ENCODE measurements around the gene GLOD4.
"Not testable (repeated sequence)": the region's sequence is repeated elsewhere in the genome, so short reads cannot be mapped to it uniquely, and the experiment has no call there.

The GLOD4 gene, protein sequence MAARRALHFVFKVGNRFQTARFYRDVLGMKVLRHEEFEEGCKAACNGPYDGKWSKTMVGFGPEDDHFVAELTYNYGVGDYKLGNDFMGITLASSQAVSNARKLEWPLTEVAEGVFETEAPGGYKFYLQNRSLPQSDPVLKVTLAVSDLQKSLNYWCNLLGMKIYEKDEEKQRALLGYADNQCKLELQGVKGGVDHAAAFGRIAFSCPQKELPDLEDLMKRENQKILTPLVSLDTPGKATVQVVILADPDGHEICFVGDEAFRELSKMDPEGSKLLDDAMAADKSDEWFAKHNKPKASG

DNA sequence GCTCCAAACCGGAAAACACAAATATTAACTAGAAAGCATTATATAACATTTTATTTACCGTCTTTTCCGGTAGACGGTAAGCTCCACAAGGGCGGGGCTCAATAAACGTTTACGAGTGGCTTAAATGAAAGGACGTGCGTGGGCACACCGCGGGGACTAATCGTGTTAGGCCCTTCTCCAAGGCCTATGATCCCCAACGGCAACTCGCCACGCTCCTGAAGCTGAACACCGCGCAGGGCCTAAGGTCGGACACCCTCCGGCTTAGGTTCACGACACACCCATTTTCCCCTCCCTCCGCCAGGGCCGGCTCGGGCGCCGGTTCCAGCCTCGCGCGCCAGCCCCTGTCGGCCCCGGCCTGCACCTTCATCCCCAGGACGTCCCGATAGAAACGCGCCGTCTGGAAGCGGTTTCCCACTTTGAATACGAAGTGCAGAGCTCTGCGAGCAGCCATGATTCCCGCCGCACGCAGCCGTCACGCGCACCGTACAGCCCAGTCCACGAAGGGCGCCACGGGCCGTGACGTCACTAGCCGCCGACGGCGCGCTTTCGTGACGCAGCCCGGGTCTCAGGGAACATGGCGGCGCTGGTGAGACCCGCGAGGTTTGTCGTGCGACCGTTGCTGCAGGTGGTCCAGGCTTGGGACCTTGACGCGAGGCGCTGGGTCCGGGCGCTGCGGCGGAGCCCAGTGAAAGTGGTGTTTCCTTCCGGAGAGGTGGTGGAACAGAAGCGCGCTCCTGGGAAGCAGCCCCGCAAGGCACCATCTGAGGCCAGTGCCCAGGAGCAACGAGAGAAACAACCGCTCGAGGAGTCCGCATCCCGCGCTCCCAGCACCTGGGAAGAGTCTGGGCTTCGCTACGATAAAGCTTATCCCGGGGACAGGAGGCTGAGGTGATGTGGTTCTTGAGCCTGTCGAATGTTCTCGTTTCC, at the start of gene GLOD4, which contains the start of gene MRM3:
GLOD4 (minus strand) TSS at position 476 of the 927 bp plus-strand sequence; CDS start at position 451, 25 bp downstream.
MRM3 (plus strand) TSS at position 549 of the 927 bp plus-strand sequence; CDS start at position 575, 26 bp downstream.
- peak; percentile 99 for DNase-seq

DNA sequence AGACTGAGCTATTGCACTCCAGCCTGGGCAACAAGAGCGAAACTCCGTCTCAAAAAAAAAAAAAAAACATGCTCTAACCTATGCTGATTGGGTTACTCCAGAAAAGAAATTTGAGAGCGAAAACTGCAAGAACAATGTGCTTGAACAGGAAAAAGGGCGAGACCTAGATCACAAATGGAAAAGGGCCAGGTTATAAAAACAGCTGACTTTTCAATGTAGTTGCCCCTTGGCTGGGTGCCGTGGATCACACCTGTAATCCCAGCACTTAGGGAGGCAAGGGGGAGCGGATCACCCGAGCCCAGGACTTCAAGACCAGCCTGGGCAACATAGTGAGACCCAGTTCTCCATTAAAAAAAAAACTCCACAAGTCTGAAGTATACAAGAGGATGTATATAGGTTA, 48.9 kb upstream of the GLOD4 start:
- DNase-seq, result no peak

DNA sequence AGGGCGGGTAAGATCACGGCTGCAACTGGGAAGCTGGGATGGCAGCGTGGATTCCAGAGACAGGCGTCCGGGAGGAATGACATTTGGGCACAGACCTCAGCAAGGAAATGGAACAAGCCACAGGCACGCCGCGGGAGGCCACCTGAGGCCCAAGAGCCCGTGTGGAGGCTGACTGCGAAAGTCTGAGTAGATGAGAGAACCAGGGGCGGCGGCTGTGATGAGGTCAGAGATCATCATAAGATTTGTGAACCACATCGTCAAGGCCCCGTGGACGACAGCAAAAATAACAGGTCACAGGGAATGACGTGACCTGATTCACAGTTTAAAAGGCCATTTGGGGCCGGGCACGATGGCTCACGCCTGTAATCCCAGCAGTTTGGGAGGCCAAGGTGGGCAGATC, 48.3 kb upstream of the GLOD4 start:
- DNase-seq, result no peak

DNA sequence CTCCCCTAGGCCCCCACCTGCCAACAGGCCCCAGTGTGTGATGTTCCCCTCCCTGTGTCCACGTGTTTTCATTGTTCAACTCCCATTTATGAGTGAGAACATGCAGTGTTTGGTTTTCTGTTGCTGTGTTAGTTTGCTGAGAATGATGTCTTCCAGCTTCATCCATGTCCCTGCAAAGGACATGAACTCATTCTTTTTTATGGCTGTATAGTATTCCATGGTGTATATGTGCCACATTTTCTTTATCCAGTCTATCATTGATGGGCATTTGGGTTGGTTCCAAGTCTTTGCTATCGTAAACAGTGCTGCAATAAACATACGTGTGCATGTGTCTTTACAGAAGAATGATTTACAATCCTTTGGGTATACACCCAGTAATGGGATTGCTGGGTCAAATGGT, 47.5 kb upstream of the GLOD4 start:
- not testable (repeated sequence) for DNase-seq

DNA sequence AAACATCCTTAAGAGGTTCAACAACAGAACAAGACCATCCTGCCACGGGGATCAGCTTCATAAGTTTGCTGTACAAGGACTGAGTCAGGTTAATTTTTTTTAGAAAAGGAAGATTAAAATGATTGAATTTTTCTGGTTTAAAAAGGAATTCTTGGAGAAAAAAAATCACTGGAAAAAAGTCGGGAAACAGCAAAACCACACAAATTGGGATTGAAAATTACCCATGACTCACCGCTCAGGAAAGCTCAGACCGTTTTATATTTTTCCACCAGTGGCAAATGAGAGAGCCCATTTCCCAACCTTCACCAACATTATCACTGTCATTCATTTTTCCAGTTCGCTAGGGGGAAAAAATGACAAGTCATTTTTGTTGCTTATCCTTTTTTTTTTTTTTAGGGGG, 46.7 kb upstream of the GLOD4 start:
- DNase-seq, result no peak

DNA sequence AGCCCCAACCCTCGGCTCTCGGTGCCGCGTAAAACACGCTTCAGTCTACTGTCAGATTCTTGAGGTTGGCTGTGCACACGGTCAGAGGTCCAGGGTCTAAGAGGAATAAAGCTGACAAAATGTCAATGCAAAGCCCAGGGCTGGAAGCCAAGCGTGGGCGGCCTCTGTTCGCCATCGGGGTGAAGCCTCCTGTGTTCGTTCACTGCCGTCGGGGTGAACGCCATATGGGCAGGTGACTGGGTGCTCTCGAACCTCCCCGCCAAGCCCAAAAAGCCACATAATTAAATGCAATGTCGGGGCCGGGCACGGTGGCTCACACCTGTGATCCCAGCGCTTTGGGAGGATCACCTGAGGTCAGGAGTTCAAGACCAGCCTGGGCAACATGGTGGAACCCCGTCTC, 44.7 kb upstream of the GLOD4 start:
- no peak for DNase-seq

DNA sequence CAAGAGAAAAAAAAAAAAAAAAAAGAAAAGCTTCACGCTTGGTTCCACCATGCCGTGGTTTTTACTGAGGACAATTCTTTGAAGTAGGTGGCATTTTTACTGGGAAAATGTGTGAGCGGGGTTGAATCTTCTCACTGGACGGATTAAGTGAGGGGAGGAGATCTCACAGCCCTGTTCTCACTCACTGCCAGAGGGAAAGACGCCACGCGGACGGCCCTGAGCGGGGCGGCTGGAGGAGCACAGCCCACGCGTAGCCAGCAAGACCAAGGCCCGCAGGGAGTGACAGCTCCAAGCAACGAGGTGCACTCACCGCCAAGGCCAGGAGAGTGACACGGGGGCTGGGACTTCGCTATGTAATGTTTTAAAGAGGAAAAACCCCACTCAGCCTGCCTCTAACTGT, 43.1 kb upstream of the GLOD4 start:
- no peak for DNase-seq

DNA sequence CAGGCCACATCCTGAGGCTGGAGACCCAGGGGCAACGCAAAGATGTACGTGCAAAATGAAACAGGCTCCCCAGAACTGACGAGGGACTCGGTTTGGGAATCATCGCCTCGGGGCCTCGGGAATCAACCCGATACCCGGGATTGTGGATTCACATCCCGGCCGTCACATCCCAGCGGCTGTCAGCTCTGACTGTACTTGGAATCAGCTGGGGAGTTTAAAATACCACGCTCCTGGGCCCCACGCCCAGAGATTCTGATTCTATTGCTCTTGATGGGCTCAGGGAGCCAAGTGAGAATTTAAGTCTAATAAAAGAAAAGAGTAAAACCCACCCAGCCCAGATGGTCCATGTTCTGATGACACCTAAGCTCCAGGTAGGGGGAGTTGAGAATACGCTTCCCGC, 42.3 kb upstream of the GLOD4 start:
- no peak for DNase-seq

DNA sequence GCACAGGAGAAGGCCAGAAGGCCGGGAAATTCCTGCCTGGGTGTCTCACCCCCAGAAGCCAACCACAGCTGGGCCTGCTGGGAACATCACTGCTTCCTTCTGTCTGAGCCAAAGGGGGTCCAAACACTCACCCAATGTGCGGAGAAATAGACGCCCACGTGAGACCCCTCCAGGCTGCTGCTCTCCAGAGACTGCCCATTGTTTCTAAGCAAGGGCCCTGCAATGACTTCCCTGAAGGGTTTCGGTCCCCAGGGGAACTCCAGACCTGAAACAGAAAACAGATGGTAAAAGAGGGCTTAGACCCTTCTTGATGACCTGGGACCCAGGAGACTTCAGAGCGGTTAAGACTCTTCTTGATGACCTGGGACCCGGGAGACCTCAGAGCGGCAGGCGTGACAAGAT, 41.4 kb upstream of the GLOD4 start:
- no peak for DNase-seq

DNA sequence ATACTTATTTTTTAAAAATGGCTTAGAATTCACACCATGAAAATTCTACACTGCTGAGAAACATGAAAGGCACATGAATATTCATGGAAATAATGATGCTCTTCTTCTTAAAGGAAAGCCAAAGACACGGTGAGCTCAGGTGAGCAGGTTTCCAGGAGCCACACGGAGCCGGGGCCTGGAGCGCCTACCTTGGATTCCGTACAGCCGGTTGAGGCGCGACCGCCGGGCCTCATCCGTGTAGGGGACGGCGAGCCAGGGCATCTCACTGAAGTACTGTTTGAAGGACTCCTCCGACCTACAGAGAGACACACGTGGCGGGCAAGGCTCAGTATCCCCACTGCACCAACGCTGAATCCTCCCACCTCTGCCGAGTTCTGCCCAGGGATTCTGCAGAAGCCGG, 37.2 kb upstream of the GLOD4 start:
- DNase-seq, result no peak

DNA sequence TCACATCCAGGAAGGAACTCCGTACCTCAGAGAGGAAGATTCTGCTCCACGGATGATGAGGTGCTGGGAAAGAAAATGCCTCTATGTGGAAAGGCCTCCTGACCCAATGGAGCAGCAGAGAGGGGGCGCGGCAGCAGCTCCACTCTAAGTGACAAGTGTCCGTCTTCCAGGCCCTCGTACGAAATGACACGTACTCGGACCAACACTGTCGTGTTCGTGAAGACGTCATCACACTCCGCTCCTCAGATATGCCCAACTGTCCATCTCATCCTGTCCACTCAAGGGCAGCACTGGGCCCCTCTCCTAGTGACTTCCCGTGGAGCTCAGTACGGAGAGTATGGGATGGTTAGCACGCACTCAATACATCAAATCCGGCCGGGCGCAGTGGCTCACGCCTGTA, 32.3 kb upstream of the GLOD4 start:
- no peak for DNase-seq

DNA sequence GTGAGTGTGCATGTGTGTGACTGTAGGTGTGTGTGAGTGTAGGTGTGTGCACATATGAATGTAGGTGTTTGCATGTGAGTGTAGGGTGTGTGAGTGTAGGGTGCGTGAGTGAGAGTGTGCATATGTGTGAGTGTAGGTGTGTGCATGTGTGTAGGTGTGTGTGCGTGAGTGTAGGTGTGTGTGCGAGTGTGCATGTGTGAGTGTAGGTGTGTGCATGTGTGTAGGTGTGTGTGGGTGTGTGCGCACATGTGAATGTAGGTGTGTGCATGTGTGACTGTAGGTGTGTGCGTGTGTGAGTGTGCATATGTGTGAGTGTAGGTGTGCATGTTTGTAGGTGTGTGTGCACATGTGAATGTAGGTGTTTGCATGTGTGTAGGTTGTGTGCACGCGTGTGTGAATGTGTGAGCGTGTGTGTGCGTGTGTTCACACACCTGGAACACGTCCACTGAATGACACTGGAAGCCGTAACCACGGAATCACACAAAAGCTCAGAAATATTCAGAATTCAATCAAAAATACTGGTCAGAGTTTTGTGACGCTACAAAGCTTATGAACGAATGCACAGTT, 30.6 kb upstream of the GLOD4 start:
- DNase-seq, result no peak

DNA sequence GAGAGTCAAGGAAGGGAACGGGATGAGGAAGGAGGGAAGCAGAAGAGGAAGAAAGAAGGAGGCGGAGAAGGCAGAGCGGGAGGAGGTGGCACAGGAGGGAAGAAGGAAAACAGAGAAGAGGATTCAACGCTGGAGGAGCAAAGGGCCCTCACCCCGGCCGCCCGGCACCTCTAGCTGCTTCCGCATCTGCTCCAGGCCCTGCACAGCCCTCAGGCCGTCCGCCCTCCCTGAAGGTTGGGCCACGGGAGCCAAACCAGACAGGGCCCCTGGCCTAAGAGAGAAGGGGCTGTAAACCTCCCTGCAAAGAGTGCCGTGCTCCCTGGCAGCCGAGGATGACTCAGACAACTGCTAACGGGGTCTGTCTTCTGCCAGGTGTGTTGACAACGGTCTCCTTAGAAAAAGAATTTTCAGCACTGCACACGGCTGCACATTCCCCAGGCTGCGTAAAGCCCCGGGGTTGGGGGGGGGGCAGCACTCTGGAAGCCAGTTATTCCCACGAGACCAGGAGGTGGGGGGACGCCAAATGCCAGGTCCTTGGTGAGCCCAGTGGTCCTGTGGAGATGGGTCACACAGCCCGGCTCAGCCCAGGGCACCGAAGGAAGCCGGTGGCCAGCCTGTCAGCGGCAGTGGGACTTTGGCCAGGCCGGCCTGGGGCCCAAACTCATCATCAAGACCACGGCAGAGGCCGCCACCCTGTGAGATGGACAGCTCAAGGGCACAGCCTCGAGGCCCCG, 29.1 kb upstream of the GLOD4 start:
- no peak for DNase-seq

DNA sequence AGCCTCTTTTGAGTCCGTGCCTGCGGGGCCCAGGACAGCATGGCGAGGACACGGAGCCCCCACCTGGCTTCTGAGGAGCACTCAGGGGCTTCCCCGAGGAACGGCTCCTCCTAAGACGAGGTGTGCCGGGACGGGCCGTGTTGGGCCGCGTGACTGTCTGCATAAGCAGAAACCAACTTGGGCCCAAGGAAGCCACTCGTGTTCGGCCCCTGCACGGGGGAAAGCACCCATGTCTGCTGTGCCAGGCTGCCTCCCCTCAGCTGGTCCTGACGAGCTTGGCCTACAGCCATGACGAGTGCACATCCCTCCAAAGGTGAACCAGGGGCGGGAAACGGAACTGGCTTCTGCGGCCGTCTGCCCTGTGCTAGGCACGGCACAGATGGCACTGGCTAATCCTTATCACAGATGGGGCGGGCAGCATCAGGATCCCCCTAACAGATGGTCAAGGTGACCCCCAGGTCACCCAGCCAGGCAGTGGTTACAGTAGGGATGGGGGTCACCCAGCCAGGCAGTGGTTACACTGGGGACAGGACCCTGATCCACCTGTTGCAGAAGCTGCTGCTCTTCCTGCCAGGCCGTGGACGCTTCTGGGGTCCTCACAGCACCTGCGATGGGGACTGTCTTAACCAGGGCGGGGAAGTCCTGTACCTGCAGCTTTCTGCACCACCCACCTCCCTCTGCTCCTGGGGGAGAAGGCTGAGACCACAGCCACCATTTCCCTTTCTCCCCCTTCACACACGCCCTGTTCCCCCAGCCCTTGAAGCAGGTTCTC, 25.6 kb upstream of the GLOD4 start:
- no peak for DNase-seq

DNA sequence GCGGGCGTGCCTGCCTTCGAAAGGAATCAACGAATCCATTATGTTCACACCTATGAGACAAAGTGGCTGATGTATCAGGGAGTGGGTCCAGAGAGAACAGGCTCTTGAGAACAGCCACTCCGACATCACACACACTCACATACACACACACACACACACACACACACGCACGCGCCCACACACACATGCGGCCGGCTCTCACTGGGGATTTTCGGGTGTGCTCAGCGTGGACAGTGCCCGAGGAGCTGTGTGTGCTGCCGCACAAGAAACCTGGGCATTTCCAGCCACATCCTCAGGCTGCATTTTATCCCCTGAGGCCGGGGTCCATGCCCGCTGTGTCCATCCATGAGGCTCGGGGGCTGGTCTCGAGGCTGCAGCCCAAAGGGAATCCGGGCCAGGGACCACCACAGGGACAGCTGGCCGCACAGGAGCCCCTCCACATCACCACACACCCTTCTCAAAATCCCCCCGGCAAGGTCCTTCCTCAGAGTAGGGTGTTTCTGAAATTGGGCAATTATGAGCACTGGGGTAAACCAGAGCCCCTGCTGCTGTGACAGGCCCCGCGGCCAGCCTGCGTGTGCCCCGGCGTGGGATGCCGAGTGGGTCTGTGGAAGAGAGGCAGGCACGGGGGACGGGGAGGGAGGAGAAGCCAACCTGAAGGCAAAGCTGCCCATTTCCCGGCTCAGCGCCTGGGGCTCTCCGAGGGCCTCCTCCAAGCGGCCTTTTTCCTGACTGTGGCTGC, 24.9 kb upstream of the GLOD4 start:
- DNase-seq, result no peak

DNA sequence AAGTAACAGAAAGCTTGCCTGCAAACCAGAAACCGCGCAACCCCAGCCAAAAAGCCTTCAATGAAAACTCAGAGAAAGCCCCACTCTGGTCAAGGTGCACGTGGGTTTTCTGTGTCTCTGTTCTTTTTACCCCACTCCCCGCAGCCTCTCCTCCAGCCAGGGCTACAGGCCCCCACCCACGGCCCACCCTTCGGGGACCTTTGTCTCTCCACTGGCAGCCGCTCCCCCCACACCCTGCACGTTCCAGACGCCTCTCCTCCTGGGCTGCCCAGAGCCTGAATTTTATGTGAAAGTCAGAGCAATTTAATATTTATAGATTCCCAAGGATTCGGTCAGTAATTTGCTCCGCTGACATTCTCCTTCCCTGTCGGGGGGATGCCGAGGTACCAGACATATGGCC, 24.3 kb upstream of the GLOD4 start:
- no peak for DNase-seq

DNA sequence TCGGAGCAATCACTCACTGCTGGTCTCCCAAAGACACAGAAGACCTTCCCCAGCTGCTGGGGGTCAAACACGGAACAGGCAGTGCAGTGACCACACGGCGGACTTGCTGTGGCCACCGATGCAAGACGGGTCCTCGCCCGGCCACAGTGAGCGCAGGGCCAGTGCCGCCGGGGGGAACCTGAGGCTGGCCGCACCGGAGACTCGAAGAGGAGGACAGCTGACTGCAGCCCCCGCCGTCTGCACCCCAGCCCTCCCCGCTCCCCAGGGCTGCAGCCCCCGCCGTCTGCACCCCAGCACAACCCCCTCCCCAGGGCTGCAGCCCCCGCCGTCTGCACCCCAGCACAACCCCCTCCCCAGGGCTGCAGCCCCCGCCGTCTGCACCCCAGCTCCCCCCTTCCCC, 23.8 kb upstream of the GLOD4 start:
- DNase-seq, result not testable (repeated sequence)

DNA sequence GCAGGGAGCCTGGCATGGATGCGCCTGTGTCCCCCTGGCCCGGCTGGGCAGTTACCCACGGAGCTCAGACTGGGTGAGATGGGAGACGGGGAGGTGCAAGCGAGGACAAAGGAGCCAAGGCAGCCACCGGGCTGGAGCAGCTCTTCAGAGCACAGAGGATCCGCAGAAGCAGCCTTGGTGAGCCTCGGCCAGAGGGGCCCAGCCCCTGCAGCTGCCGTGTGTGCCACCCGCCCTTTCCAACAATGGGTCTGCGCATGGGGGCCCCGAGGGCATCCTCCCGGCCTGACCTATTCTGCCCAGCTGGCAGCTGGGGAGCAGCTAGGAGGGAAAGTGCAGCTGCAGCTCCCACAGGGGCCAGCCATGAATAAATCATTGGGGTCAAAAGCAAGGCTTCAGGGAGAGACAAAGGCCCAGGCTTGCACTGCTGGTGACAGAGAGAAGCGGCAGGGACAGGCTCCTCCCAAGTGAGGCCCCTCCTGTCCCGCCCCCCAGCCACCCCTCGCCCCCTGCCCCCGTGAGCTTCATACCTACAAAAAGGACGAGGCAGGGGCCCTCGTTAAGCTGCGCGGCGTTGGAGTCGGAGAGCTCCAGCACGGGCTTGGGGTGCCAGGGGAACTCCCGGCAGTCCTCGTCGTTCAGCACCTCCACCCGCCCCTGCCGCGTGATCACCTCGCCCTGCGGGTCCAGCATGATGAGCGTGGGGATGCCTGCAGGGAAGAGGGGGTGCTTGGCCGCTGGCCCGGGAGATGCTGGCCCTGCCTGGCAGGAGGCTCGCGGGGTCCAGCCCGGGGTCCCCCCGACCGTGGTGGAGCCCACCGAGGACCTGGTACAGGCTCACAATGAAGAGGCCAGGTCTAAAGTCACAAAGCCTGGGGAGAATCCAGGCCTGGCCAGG, 22.7 kb upstream of the GLOD4 start:
- DNase-seq, result no peak

DNA sequence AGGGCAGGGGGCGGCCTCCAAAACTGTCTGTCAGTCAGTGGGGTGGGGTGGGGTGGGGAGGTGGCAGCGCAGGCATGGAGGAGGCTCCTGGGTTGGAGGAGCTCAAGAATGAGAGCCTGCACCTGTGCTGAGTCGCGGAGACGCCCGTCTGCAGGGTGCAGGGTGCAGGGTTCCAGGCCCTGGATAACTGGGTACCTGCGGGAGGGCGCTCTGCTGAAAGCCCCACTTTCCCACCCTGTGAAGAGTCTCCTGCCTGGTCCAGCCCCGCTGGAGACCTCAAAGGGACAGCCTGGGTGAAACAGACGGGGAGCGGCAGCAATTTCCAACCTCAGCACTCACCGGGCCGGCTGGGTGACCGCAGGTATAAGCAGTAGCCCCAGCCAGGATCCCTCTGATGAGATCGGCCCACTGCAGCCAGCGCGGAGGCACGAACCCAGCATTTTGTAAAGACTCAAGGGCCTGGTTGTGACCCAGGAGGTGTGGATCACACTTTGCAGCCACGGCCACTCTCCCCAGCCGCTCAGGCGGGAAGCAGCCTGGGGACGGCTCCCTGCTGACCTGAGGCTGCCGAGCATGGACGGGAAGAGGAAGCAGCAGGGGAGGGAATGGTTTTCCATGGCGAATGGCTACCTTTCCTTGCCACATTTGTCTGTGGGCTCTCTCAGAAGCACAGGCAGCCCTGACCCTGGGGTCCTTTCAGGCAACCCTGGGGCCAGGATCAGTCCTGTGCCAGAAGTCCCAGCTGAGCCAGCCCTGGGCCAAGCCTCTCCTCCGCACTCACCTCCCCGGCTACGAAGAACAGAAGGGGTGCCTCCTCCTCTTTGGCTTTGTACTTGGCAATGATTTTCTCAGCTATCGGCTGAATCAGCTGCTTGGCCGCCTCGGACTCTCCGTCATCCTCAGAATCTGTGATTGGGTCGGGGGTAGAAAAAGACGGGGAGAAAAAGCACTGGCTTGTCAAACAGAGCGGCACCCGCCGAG, 21.1 kb upstream of the GLOD4 start:
- no peak for DNase-seq
